GM23338 (cell line): ENCODE results near the gene KMT2E.

Experiments used
- CREB1 ChIP-seq: fragments of 250-450 bp; sonication (Bioruptor Pico); IDR thresholded peaks from 2 replicates; pipeline ENCODE4 v1.5.0; 2020; ENCODE audit warnings: low read depth, mild to moderate bottlenecking, moderate library complexity
- EZH2 ChIP-seq: fragments of 200-600 bp; sonication (generic); IDR thresholded peaks from one replicate; pipeline ENCODE4 v1.8.0; 2017; ENCODE audit warnings: antibody characterized with exemption, mild to moderate bottlenecking, low read depth; ENCODE audit not compliant: unreplicated experiment
- EZH2phosphoT487 ChIP-seq: fragments of 200-600 bp; sonication (generic); IDR thresholded peaks from one replicate; pipeline ENCODE4 v1.8.1; 2018; ENCODE audit warnings: antibody characterized with exemption; ENCODE audit not compliant: unreplicated experiment
- JUNB ChIP-seq: IDR thresholded peaks from one replicate; pipeline ENCODE4 v1.6.1; 2016; ENCODE audit warnings: antibody characterized with exemption; ENCODE audit not compliant: unreplicated experiment
- NANOG ChIP-seq: IDR thresholded peaks from 2 replicates; pipeline ENCODE4 v1.6.1; 2016; ENCODE audit warnings: antibody characterized with exemption, borderline replicate concordance
- POLR2AphosphoS5 ChIP-seq: IDR thresholded peaks from 2 replicates; pipeline ENCODE4 v1.6.1; 2016; ENCODE audit warnings: antibody characterized with exemption, low read depth
- STAT1 ChIP-seq: IDR thresholded peaks from one replicate; pipeline ENCODE4 v1.6.1; 2016; ENCODE audit warnings: antibody characterized with exemption; ENCODE audit not compliant: unreplicated experiment
- ZNF114 ChIP-seq: fragments of 250-450 bp; sonication (Bioruptor Pico); IDR thresholded peaks from 2 replicates; pipeline ENCODE4 v1.5.0; 2020; ENCODE audit warnings: mild to moderate bottlenecking, moderate library complexity
- ZNF331 ChIP-seq: fragments of 250-450 bp; sonication (Bioruptor Pico); IDR thresholded peaks from 2 replicates; pipeline ENCODE4 v1.5.0; 2020; ENCODE audit warnings: low read depth, mild to moderate bottlenecking, moderate library complexity
- TF ChIP-seq, protein P1 (sequence below), 2 experiments: fragments of 200-600 bp in 1 of 2; sonication (generic) in 1 of 2; conservative IDR thresholded peaks; 2 replicates each; pipeline versions ENCODE4 v1.5.1 to v1.6.1; 2016 to 2017; ENCODE audit warnings: antibody characterized with exemption in 2 of 2, low read depth in 2 of 2, mild to moderate bottlenecking in 2 of 2, moderate library complexity in 1 of 2
- TF ChIP-seq, protein P2 (sequence below): IDR thresholded peaks from one replicate; pipeline ENCODE4 v1.6.1; 2018; ENCODE audit warnings: antibody characterized with exemption; ENCODE audit not compliant: unreplicated experiment
- TF ChIP-seq, protein P3 (sequence below): IDR thresholded peaks from 2 replicates; pipeline ENCODE4 v1.6.1; 2016; ENCODE audit warnings: antibody characterized with exemption

DNA sequence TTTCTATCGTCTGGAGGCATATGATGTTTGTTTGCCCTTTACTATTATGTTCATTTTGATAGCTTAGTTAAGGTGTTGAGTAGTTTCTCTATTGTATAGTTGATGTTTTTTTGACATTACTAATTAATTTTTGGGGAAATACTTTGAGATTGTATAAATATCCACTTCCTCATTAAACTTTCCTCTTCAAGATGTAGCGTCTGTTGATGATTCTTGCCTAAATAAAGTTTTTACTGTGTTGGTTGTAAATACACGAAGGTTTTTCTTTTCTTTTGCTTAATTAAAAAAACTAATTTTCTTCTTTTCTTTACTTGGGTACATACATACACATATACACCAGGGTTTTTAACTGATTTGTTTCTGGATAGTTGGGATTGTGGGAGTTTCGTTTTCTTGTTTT is 8.5 kb downstream of the KMT2E start:
- TF ChIP-seq, protein P1, sequence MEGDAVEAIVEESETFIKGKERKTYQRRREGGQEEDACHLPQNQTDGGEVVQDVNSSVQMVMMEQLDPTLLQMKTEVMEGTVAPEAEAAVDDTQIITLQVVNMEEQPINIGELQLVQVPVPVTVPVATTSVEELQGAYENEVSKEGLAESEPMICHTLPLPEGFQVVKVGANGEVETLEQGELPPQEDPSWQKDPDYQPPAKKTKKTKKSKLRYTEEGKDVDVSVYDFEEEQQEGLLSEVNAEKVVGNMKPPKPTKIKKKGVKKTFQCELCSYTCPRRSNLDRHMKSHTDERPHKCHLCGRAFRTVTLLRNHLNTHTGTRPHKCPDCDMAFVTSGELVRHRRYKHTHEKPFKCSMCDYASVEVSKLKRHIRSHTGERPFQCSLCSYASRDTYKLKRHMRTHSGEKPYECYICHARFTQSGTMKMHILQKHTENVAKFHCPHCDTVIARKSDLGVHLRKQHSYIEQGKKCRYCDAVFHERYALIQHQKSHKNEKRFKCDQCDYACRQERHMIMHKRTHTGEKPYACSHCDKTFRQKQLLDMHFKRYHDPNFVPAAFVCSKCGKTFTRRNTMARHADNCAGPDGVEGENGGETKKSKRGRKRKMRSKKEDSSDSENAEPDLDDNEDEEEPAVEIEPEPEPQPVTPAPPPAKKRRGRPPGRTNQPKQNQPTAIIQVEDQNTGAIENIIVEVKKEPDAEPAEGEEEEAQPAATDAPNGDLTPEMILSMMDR (conservative IDR thresholded peaks at IDR 0.05; ENCODE audit: low read depth in 2 of 2) = no peak
- TF ChIP-seq ZNF331 (no peak), POLR2AphosphoS5 (no peak), EZH2 (no peak), STAT1 (no peak), NANOG (no peak), EZH2phosphoT487 (no peak), ZNF114 (CRISPR knock-in tag) (no peak), CREB1 (CRISPR knock-in tag) (no peak), JUNB (no peak)
- TF ChIP-seq, protein P2, sequence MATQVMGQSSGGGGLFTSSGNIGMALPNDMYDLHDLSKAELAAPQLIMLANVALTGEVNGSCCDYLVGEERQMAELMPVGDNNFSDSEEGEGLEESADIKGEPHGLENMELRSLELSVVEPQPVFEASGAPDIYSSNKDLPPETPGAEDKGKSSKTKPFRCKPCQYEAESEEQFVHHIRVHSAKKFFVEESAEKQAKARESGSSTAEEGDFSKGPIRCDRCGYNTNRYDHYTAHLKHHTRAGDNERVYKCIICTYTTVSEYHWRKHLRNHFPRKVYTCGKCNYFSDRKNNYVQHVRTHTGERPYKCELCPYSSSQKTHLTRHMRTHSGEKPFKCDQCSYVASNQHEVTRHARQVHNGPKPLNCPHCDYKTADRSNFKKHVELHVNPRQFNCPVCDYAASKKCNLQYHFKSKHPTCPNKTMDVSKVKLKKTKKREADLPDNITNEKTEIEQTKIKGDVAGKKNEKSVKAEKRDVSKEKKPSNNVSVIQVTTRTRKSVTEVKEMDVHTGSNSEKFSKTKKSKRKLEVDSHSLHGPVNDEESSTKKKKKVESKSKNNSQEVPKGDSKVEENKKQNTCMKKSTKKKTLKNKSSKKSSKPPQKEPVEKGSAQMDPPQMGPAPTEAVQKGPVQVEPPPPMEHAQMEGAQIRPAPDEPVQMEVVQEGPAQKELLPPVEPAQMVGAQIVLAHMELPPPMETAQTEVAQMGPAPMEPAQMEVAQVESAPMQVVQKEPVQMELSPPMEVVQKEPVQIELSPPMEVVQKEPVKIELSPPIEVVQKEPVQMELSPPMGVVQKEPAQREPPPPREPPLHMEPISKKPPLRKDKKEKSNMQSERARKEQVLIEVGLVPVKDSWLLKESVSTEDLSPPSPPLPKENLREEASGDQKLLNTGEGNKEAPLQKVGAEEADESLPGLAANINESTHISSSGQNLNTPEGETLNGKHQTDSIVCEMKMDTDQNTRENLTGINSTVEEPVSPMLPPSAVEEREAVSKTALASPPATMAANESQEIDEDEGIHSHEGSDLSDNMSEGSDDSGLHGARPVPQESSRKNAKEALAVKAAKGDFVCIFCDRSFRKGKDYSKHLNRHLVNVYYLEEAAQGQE = no peak
- TF ChIP-seq, protein P3, sequence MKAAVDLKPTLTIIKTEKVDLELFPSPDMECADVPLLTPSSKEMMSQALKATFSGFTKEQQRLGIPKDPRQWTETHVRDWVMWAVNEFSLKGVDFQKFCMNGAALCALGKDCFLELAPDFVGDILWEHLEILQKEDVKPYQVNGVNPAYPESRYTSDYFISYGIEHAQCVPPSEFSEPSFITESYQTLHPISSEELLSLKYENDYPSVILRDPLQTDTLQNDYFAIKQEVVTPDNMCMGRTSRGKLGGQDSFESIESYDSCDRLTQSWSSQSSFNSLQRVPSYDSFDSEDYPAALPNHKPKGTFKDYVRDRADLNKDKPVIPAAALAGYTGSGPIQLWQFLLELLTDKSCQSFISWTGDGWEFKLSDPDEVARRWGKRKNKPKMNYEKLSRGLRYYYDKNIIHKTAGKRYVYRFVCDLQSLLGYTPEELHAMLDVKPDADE = no peak
